Right kidney (tissue), 1 donor: ENCODE data around the gene OLFM3.

Experiments
- DNase-seq: peaks from one replicate; pipeline ENCODE4 v3.0.0-alpha.2; 2016

The OLFM3 gene

GRCh38 chr1:101953623-101954022 lies 43.1 kb downstream of the OLFM3 start:
- DNase-seq: no peak

GRCh38 chr1:101945884-101946283 lies 50.8 kb downstream of the OLFM3 start:
- no peak for DNase-seq

DNA sequence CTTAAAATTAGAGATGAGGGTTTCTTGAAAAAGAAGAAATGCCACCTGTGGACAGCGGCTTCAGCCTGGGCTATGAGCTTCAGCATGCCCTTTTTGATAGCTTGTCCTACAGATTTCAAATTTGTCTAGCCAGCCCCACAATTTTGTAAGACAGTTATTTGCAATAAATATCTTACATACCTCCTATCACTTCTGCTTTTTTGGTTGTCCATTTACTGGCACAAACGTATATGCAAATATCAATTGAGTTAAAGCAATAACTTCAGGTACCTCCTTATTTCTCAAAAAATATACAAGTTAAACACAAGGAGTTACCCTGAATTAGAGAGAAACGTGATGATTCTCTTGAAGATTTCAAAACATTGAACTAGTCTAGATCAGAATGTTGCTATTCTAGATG lies 53.5 kb downstream of the OLFM3 start:
- DNase-seq: no peak

DNA sequence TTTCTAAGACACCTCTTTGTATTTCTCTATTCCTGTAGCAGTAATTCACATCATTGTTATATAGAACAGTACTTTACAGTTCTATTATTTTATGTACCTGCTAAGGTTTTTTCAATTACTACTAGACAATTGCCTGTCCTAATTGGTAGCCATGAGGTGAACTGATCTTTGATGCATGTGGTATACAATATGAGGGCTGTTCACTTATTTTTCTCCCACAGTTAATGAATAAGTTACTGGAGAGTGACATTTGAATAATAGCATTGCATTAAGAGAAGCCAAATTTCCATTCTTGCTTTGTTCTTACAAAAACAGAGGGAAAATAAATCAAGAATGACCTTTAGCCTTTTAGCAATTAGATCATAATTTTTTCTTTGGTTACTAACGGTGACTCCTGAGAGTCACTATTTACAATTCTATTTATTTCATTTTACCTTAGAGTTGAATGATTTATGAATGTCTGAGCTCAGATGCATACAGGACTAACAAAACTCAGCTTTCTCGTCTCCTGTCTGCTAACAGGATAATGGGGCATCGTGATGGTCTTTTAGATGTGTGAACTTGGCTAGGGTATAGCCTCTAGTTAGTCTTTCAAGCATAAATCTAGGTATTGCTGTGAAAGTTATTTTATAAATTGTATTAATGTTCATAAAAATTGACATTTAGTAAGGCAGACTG lies 54.1 kb downstream of the OLFM3 start:
- no peak for DNase-seq

GRCh38 chr1:101938681-101939080 lies 58.0 kb downstream of the OLFM3 start:
- no peak for DNase-seq

GRCh38 chr1:101929343-101929742 lies 67.4 kb downstream of the OLFM3 start:
- DNase-seq: no peak

GRCh38 chr1:101928829-101929228 lies 67.9 kb downstream of the OLFM3 start:
- DNase-seq: no peak

- DNase-seq: no peak
These were observed 72.0 kb downstream of the OLFM3 start for GRCh38 chr1:101924700-101925099.

- no peak for DNase-seq
These were observed 76.1 kb downstream of the OLFM3 start for GRCh38 chr1:101920577-101920976.

- DNase-seq: no peak
These were observed 78.4 kb downstream of the OLFM3 start for GRCh38 chr1:101918277-101918676.

- DNase-seq: no peak
These were observed 81.1 kb downstream of the OLFM3 start for GRCh38 chr1:101915597-101915996.

DNA sequence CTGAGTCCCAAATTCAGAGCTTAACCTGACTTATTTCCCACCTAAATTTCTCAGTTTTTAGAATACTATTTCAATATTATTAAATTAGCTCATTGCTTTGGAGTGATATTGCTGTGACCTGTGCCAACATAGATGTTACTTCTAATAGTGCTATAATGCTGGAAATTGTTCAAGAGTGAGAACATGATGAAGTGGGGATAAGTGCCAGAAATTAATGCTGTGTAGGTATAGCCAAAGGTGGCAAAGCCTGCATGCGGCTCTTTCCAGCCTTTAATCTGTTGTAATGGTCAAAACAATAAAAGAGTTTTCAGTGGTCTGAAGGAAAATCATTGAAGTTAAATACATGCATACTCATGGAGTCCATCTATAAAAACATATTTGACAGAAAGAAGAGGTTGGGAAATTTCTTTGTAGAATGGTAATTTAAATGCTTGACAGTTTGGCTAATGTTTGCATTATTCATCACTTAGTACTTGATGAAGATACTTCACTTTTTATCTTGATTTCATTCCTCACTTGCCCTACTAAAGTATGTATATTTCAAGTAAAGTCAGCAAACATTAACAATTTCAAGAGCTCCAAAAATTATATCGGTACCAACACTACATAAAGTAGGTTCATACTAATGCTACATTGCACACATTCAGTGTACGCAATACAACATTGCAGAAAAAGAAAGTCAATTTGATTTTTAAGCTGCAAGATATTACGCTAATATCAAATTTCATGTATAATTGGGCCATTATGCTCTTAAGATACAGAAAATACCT lies 82.1 kb downstream of the OLFM3 start:
- no peak for DNase-seq

GRCh38 chr1:101911894-101912293 lies 84.8 kb downstream of the OLFM3 start:
- no peak for DNase-seq

DNA sequence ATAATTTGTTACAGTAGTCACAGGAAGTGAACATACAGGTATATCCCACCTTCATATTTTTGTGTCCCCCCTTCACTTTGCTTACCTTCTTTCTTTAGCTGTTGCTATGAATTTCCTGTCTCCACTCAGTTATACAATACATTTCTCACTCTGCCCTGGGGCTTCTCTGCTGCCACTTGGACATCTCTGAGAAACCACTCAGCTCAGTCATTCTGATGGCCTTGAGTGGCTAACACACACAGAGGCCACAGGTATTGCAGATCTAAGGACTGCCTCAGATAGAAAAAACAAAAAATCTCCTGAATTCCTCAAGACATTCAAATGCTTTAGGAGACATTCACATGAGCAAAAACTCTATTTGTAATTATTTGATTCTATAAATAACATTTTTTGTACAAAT lies 87.7 kb downstream of the OLFM3 start:
- no peak for DNase-seq

- no peak for DNase-seq
These were observed 89.5 kb downstream of the OLFM3 start for GRCh38 chr1:101907264-101907663.

DNA sequence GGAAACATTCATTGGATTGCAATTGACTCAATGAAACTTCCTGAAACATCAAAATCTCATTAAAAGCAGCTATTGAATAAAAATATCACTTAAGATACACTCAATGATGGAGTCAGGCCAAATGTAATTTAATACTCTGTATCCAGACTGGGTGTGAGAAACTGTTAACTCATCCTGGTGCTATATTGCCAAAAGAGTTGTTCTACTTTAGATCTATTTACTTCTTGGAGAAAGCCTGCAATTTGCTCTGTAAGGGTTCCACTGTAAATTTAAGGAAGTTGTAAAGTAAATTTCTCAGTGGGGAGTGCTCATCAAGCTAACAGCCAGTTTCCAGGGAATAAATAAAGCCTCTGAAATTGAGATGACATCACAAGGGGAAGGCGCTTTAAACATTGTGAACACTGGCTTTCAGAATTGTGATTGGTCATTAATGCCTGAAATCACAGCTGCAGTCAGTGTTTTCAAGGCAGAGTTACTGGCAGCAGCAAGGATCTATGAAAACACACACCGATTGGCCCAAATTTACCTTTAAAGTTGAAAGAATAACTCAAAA lies 91.4 kb downstream of the OLFM3 start:
- no peak for DNase-seq

- no peak for DNase-seq
These were observed 94.5 kb downstream of the OLFM3 start for GRCh38 chr1:101902199-101902598.

- DNase-seq: no peak
These were observed 98.6 kb downstream of the OLFM3 start for GRCh38 chr1:101898137-101898536.

DNA sequence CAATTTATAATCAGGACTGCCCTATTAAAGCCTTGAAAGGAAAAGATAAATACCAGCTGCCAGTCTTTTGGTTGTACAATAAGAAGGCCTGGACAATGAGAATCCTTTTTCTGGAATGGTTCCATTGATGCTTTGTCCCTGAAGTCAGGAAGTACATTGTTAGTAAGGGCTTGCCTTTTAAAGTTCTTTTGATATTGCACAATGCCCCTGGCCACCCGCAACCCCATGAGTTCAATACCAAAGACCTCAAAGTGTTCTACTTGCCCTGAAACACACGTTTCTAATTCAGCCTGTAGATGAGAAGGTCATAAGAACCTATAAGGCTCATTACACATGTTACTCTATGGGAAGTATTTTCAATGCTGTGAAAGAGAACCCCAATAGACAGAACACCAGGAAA lies 112.1 kb downstream of the OLFM3 start:
- no peak for DNase-seq

- no peak for DNase-seq
These were observed 120.8 kb downstream of the OLFM3 start for GRCh38 chr1:101875891-101876290.

DNA sequence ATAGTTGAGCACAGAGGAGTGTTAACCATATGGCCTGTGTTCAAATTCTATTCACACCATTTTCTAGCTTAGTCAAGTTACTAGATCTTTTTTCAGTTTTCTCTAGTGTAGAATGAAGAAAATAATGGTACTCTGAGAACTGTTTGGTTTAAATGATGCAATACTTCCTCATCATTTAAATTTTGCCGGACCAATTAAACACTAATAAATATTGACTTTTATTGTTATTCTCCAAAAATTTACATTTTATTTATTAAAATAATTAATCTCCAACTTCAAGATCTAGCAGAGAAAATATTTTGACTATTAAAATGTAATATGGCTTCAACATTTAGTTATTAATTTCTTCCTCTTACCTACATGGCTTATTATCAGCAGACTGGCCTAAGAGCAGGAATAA lies 123.1 kb downstream of the OLFM3 start:
- DNase-seq: no peak

DNA sequence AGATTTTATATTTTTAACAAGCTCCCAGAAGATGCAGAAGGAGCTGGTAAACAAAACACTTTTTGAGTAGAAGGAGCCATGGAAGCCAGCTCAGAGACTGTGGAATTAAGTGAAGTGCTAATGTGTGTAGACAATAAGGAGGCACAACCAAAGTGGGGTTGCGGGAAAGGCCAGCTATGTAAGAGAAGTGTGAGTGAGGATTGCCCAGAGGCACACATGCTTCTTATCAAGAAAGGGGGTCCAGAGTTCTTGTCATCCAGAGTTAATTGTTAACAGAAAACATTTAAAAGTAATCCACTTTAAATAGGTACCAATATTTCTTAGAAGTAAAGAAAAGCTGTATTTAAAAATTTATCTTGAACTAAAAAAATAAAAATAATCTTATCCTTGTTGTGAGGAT lies 136.8 kb downstream of the OLFM3 start:
- no peak for DNase-seq

DNA sequence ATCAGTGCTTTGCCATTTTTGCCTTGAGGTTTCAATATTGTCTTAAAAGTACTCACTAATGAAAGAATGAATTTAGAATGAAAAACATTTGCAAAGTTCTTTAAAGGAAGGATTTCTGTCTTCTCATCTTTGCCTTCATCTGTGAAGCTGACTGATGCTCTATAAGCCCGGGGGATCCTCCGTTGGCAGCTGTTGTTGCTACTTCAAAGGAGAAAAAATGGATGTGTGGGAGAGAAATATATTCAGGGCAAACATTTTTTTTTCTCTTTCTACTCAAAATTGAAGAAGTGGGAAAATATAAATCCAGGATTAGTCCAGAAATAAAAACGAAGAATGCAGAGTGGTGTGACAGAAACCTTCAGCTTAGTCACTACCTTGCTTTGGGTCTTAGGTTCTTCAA lies 142.5 kb downstream of the OLFM3 start:
- no peak for DNase-seq

DNA sequence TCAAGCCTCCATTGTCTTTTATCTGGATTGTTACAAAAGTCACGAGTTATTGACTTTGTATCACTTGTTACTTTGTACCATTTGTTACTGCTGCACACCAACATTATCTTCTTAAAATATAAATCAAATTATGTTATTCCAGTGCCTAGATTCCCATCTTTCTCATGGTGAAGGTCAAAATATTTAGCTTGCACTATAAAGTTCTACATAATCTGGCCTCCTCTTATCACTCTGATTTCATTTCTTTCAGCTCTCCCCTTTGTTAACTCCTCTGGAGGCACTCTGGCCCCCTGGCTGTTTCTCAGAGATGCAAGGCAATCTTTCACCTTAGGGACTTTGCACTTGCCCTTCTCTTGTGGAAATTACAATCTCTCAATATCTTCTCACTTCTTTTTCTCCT lies 143.8 kb downstream of the OLFM3 start:
- no peak for DNase-seq
